HepG2 (cell line): ENCODE measurements around the gene MAPK11. TPM values are rescaled to one million over a fixed set of nuclear protein-coding genes. Genes with fewer than 3 reads are reported as not detected.

Experiments used
- CBX2 ChIP-seq, 2 experiments: fragments of 200-600 bp in 1 of 2; sonication (generic); formaldehyde crosslinking in 1 of 2; IDR thresholded peaks; 2 replicates each; pipeline versions ENCODE4 v1.7.0 to v1.8.1; 2018 to 2022; ENCODE audit warnings: low read depth in 2 of 2, low read length in 1 of 2, mild to moderate bottlenecking in 1 of 2, missing genetic modification reagents in 1 of 2
- E2F1 ChIP-seq: sonication (generic); formaldehyde crosslinking; IDR thresholded peaks from 2 replicates; pipeline ENCODE4 v1.5.0; 2020; ENCODE audit warnings: missing genetic modification reagents
- FOXA3 ChIP-seq: IDR thresholded peaks from 2 replicates; pipeline ENCODE4 v1.6.1; 2016; ENCODE audit warnings: missing genetic modification reagents, missing compliant biosample characterization
- GTF3A ChIP-seq: sonication (generic); formaldehyde crosslinking; conservative IDR thresholded peaks from 2 replicates; pipeline ENCODE4 v1.4.0; 2020; ENCODE audit warnings: mild to moderate bottlenecking, missing genetic modification reagents
- GZF1 ChIP-seq: sonication (generic); formaldehyde crosslinking; IDR thresholded peaks from 2 replicates; pipeline ENCODE4 v1.5.1; 2020; ENCODE audit warnings: mild to moderate bottlenecking, missing genetic modification reagents
- IRF2 ChIP-seq: IDR thresholded peaks from 2 replicates; pipeline ENCODE4 v1.6.1; 2018; ENCODE audit warnings: missing genetic modification reagents, missing compliant biosample characterization
- MAFK ChIP-seq, 2 experiments: IDR thresholded peaks in 1 of 2; conservative IDR thresholded peaks in 1 of 2; 2 replicates each; pipeline ENCODE4 v1.6.1; 2011; ENCODE audit warnings: improper control_type of control experiment in 2 of 2, low read length in 2 of 2
- SKIL ChIP-seq: sonication (generic); formaldehyde crosslinking; IDR thresholded peaks from 2 replicates; pipeline ENCODE4 v1.8.0; 2022; ENCODE audit warnings: missing genetic modification reagents, mild to moderate bottlenecking, moderate library complexity, borderline replicate concordance
- TOE1 ChIP-seq: sonication (generic); formaldehyde crosslinking; IDR thresholded peaks from 2 replicates; pipeline ENCODE4 v1.4.0; 2020; ENCODE audit warnings: mild to moderate bottlenecking, missing genetic modification reagents
- ZNF12 ChIP-seq: sonication (generic); formaldehyde crosslinking; IDR thresholded peaks from 2 replicates; pipeline ENCODE4 v1.5.0; 2020; ENCODE audit warnings: missing genetic modification reagents
- ZNF331 ChIP-seq: sonication (generic); formaldehyde crosslinking; IDR thresholded peaks from 2 replicates; pipeline ENCODE4 v1.4.0; 2020; ENCODE audit warnings: missing genetic modification reagents
- ZNF598 ChIP-seq: sonication (generic); formaldehyde crosslinking; IDR thresholded peaks from 2 replicates; pipeline ENCODE4 v1.5.1; 2020; ENCODE audit warnings: mild to moderate bottlenecking, missing genetic modification reagents, borderline replicate concordance
- ZNF646 ChIP-seq: sonication (generic); formaldehyde crosslinking; IDR thresholded peaks from 2 replicates; pipeline ENCODE4 v1.9.0; 2021; ENCODE audit warnings: mild to moderate bottlenecking, missing genetic modification reagents
- ZNF7 ChIP-seq: IDR thresholded peaks from 2 replicates; pipeline ENCODE4 v1.6.1; 2016; ENCODE audit warnings: missing biosample characterization, missing genetic modification reagents
- polyA plus RNA-seq, 8 experiments: library from polyadenylated mRNA; depleted of rRNA in 3 of 8; stranded (reverse) in 7 of 8; unstranded in 1 of 8; fragments of >200 nt; fragmentation: Illumina TruSeq in 4 of 8; extraction: Trizol in 4 of 8; gene quantifications; 2 replicates each; pipeline versions ENCODE4 v1.2.1 to v1.2.3, GENCODE V29; 2011 to 2016; ENCODE audit warnings: low read depth in 4 of 8, missing spikeins in 1 of 8, mixed read lengths in 1 of 8; ENCODE audit not compliant: insufficient read depth in 1 of 8
- total RNA-seq, 5 experiments: library from RNA; depleted of rRNA; stranded (reverse); fragments of >200 nt; fragmentation: Illumina TruSeq; extraction: Trizol; gene quantifications; 2 replicates each; pipeline ENCODE4 v1.2.3, GENCODE V29; 2016; ENCODE audit warnings: low read depth in 1 of 5
- TF ChIP-seq, protein P1 (sequence below): sonication (generic); formaldehyde crosslinking; IDR thresholded peaks from 2 replicates; pipeline ENCODE4 v1.4.0; 2020; ENCODE audit warnings: missing genetic modification reagents, borderline replicate concordance

MAPK11 gene
- total and polyA plus RNA-seq, 2 of the 13 experiments (the other 11 are each of a cell fraction or from before 2014, with no cell fraction given), result 0.15 to 0.17 TPM

- TF ChIP-seq, protein P1, sequence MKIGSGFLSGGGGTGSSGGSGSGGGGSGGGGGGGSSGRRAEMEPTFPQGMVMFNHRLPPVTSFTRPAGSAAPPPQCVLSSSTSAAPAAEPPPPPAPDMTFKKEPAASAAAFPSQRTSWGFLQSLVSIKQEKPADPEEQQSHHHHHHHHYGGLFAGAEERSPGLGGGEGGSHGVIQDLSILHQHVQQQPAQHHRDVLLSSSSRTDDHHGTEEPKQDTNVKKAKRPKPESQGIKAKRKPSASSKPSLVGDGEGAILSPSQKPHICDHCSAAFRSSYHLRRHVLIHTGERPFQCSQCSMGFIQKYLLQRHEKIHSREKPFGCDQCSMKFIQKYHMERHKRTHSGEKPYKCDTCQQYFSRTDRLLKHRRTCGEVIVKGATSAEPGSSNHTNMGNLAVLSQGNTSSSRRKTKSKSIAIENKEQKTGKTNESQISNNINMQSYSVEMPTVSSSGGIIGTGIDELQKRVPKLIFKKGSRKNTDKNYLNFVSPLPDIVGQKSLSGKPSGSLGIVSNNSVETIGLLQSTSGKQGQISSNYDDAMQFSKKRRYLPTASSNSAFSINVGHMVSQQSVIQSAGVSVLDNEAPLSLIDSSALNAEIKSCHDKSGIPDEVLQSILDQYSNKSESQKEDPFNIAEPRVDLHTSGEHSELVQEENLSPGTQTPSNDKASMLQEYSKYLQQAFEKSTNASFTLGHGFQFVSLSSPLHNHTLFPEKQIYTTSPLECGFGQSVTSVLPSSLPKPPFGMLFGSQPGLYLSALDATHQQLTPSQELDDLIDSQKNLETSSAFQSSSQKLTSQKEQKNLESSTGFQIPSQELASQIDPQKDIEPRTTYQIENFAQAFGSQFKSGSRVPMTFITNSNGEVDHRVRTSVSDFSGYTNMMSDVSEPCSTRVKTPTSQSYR (CRISPR knock-in tag), result no peak
- no peak for TF ChIP-seq TOE1 (CRISPR knock-in tag)
- TF ChIP-seq MAFK (conservative IDR thresholded peaks at IDR 0.05 in 1 of 2, IDR thresholded peaks at IDR 0.05 in 1 of 2; ENCODE audit: low read length in 2 of 2), result no peak
- TF ChIP-seq IRF2 (CRISPR knock-in tag), result no peak
- TF ChIP-seq ZNF646 (CRISPR knock-in tag), result no peak
- no peak for TF ChIP-seq ZNF7 (CRISPR knock-in tag)
- TF ChIP-seq GZF1, result no peak
- no peak for TF ChIP-seq E2F1 (CRISPR knock-in tag)
- TF ChIP-seq ZNF12 (CRISPR knock-in tag), result no peak
- TF ChIP-seq SKIL (CRISPR knock-in tag), result no peak
- no peak; the same call in 1 of the 2 replicates for TF ChIP-seq ZNF598 (CRISPR knock-in tag)
- TF ChIP-seq FOXA3 (CRISPR knock-in tag), result no peak
- no peak for TF ChIP-seq CBX2 (IDR thresholded peaks at IDR 0.05; ENCODE audit: low read depth, low read length)
- TF ChIP-seq CBX2 (CRISPR knock-in tag; IDR thresholded peaks at IDR 0.05; ENCODE audit: low read depth), result no peak
- no peak for TF ChIP-seq GTF3A (CRISPR knock-in tag)
- 0 out of 2 replicates have a peak, but pooled peaks have one; percentile 31 for TF ChIP-seq ZNF331 (CRISPR knock-in tag)
Observed at GRCh38 chr22:50260801-50261614, 9.2 kb downstream of the MAPK11 start (continued).
